Measurements from ENCODE around the gene PLCB1.
"Not testable (repeated sequence)": the region's sequence is repeated elsewhere in the genome, so short reads cannot be mapped to it uniquely, and the experiment has no call there.

Gene PLCB1

DNA sequence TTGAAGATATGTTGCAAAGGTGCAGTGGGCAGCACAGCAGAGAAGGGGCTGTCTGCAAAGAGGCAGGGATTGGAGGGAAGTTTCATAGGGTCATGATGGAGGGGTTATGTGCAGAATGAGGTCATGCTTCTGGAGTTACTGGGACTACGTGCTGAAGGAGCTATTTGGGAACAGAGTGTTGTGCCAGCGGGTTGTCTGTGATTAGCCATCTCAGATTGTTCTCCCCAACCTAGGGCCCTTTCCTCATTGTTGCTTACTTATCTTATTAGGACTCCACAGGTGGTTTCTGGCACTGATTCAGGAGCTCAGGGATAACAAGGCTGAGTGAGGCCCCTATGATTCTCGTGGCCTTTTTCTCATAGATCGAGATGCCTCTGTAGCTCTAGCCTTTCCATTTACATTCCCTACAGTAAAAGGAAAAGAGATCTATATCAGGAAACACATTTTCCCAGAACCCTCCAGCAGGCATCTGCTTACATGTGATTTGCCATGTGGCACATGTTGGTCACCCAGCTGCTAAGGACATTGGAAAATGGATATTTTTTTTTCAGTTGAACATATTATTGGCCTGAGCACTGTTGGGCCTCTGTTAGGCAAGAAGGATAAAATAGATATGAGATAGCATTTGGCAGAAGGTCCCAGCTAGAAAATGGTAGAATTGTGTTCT, 507.2 kb downstream of the PLCB1 start:
- DNase-seq = no peak

DNA sequence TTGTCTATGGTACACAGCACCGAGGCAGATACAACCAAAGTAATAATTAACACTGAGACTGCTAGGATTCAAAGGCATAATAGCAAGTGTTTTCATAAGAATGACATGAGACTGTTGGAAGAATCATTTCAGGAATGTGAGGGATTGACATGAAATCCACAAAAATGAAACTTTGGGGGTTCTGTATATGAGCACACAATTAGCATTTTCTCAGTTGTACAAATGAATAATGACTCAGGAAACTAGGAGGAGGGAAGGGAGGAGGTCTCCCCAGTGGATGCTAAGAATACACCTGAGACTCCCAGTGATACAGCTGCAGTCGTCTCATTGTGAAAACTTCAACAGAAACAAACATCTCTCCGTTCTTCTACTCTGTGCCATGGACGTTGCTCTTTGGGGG, 508.4 kb downstream of the PLCB1 start:
- no peak for DNase-seq

DNA sequence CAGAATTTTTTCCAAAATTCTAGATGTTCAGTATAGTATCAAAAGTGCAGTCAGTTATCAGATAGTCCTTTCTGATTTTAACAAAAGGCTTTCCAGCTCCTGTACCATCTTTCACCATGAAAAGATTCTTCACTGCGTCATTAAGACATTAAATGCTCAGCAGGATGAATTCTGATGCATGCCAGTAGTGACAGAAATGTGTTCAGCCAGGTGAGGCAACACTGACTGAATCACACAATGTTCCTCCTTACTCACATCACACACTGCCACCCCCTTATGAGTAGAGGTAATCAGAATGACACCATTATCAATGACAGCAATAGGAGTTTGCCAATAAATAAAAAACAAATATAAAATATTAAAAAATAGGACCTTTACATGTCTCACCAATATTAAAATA, 510.2 kb downstream of the PLCB1 start:
- no peak for DNase-seq

DNA sequence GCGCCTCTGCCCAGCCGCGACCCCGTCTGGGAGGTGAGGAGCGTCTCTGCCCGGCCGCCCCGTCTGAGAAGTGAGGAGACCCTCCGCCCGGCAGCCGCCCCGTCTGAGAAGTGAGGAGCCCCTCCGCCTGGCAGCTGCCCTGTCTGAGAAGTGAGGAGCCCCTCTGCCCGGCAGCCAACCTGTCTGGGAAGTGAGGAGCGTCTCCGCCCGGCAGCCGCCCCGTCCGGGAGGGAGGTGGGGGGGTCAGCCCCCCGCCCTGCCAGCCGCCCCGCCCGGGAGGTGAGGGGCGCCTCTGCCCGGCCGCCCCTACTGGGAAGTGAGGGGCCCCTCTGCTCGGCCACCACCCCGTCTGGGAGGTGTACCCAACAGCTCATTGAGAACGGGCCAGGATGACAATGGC, 512.4 kb downstream of the PLCB1 start:
- DNase-seq = not testable (repeated sequence)

DNA sequence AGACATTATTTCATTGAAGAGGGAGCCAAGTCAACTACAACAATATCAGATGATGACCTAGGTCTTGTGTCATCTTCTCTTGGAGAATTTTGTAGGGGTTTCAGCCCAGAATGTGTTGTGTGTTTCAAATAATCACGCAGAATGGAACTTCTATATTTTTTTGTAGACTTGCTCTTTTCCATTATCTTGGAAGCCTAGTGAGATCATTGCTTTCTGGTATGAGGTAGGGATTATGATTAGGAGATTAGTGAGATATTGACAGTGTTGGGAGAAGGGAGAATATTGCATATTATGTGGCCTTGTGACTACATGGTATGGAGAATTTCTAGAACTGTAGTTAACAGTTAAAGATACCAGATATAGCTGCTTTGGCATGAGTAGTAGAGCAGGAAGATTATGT, 513.3 kb downstream of the PLCB1 start:
- no peak for DNase-seq

DNA sequence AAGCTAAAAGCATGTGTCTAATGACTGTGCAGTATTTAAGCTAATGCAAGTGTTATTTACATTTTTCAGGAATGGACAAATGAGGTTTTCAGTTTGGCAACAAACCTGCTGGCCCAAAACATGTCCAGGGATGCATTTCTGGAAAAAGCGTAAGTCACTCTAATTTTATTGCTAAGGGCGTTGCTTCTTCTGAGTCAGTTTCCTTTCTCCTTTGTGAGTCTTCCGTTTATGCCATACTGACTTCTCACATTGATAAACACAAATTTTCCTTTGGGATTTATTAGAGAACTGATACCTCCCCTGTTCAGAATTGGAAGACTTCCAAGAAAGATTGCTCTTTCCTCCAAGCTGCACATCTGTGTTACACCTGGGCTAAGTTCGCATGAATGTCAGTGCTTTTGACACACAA, 514.0 kb downstream of the PLCB1 start:
- DNase-seq = no peak

DNA sequence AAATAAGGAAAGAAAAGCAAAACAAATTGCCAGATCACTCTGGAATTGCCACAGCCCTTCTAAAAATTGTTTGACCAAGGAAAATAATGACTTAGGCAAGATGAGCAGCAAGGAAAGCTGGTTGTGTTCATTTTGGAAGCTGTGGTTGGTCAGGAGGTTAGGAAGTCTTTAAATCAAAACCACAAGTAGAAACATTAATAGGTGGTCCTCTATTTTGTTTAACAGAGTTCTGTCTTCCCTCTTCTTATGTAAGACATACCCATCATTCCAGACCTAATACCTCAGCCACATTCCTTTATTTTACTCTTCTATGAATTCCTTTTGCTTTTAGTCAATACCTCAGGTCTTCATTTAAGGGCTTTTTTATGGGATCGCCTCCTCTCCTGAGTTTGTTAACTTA, 514.6 kb downstream of the PLCB1 start:
- no peak for DNase-seq

DNA sequence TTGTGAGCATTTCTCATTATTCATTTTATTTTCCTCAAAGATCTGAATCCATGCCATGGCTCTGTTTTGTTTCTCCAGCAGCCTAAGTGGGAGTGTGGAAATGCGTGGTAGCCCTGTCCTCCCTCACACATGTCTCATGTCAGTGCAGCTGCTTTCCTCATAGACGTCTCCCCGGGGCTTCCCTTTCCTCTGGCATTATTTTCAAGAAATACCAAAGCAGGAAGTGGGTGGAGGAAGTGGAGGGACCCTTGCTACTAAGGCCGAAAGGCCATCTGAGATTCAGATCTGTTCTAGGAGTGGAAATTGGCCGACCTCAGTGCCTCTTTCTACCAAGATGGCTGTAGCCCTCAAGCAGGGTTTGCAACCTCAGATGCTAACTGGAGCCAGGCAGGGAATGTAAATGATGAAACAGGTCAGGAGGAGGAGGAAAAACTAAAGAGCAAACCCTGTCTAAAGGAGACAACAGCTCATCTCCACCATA, 515.9 kb downstream of the PLCB1 start:
- no peak for DNase-seq

DNA sequence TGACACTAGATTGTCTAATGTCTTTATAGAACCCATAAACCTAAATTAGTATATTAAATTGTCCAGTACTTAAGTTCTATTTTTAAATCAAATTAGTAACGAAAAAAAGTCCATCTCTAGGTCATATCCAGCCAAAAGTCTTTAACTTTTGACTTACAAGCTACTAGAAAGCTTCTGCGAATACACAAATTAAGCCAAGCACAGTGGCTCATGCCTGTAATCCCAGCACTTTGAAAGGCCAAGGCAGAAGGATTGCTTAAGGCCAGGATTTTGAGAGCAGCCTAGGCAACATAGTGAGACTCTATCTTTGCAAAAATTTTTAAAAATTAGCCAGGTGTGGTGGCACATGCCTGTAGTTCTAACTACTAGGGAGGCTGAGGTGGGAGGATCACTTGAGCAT, 516.4 kb downstream of the PLCB1 start:
- no peak for DNase-seq

DNA sequence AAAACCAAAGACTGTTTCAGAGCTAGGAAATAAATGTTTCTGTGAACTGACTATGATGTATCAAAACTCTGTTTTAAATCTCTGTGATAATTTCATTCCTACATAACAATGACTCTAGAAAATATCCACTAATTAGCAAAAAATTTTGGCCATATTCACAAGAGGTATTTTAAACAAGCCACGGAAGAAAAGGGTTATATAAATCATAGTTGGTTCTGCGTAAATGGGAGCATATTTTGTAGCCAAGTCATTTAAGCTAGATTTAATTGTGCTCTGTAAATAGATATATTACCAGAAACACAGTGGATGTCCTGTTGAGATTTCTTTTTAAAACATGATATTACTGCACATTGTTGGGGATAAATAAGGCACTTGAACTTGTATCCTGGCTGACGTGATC, 520.3 kb downstream of the PLCB1 start:
- DNase-seq = no peak

DNA sequence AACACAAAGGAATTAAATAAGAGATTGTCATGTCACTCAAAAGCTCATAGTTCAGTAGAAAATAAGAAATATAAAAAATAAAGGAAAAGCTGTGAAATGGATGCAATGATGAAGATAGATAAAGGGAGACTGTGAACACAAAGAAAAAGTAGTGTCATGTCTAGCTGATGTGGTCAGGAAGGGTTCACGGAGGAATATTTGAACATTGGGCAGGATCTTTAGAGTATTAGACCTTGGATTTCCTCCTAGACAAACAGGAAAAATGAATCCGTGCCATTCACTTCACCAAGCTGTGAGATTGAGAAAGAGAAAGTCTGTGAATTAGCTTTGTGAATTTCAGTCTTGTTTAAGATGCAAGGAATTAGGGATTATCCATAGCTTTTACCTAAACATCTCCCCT, 522.4 kb downstream of the PLCB1 start:
- DNase-seq = no peak

DNA sequence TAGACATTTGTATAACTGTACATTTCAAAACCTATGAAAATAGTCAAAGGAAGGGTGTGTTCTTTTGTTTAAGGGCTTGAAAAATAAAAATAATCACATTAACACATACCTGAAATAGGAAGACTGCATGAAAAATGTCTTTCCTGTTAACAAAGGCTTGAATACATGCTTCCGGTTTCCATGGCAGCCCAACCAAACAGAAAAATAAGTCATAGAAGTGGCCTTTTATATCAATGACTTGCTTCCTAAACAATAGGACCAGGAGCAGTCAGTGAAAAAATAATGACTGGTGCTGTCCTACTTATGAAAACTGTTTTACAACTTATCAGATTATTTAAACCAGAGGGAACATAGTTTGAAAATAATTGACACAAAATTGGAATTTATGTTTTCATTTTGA, 524.3 kb downstream of the PLCB1 start:
- no peak for DNase-seq

DNA sequence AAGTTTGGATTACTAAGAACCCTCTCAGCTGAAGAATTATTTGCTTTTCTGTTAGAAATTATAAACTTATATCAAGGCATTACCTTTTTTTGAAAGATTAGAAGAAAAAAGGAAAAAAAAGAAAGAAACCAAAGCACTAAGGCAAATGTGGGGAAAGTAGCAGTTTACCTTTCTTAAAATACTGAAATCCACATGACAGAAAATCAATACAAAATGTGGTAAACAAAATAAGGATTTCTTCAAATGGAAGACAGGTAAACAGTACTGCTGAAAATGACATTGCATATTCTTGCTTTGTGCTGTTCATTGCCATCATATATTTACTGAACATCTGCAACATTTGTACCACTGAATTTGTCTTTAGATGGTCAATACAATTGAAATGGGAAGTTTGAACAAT, 525.6 kb downstream of the PLCB1 start:
- DNase-seq = no peak

DNA sequence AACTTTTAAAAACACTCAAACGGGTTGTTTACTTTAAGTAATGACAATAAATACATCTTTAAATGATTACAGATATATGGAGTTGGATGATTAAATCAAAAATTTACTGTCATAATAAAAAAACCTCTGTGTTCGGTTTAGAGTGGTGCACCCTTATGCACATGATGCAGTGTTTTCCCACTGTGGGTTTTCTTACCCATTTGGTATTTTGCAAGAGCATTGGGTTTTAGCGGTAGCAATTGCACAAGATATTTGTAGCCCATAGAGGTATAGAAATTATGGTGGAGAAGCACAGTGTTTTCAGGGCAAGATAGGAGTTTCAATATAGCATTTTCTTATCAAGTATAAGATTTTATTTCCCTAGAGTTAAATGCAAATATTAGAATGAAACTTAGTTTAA, 526.0 kb downstream of the PLCB1 start:
- DNase-seq = no peak

DNA sequence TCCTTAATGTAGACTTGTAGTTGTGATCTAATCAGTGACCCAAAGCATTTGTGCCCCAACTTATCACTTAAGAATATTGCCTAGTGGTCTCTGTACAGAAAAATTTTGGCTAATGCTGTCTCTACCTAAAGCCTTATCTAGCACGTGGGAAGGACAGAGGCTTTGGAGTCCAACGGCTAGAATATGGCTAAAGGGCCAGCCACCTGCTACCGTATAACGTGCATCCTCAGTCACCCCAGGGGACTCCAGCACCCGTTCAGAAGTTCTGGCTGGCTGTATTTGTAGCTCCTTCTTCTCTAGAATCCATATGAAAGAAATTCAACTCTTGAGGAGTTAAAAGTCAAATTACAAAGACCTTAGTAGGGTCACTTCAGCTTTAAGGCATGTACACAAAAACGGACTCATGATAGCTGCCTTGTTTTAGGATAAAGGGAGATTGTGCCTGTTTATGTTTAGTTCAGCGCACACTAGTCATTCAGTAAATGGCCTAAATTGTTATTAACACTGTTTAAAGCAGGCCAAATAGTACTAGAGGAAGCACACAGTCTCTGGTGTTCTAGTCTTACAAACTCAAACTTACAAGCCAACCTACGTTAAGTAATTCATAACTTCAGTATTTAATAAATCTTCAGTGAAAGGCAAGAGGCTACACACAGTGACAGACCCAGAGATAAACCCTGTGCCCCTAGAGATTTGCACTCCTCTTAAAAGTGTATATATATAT, 529.3 kb downstream of the PLCB1 start:
- no peak for DNase-seq

DNA sequence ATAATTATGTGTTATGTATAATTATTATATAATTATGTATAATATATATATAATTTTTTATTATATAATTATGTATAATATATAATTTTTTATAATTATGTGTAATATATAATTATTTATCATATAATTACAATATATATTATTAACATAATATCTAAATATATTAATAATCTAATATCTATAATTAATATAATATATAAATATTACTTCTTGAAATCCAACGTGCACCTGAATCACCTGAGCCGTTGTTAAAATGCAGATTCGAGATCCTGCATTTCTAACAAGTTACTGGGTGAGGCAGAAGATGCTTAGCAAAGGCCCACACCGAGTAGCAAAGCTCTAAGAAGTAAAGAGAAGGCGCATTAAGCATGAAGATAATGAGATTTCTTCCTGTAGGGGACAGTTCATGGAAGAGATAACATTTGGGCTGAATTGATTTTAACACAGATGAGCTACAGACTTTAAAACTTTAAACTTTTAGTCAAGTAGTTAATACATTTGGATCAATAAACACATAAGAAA, 530.4 kb downstream of the PLCB1 start:
- DNase-seq = no peak

DNA sequence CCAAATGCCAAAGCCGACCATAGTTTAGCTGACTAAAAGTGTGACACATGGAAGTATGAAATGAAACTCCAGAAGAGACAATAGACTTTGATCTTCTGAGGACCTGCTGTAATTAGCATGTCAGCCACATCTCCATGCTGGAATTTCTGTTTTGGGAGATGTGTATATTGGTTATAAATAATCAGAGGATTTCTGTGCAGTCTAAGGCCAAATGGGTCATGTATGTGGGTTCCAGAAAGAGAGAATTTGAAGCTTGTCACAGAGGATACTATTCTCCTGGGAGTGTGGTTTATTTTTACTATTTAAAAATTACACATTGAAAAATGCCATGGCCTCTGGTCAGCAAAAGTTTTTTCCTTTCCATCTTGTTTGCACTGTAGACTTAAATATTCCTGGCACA, 531.4 kb downstream of the PLCB1 start:
- no peak for DNase-seq

DNA sequence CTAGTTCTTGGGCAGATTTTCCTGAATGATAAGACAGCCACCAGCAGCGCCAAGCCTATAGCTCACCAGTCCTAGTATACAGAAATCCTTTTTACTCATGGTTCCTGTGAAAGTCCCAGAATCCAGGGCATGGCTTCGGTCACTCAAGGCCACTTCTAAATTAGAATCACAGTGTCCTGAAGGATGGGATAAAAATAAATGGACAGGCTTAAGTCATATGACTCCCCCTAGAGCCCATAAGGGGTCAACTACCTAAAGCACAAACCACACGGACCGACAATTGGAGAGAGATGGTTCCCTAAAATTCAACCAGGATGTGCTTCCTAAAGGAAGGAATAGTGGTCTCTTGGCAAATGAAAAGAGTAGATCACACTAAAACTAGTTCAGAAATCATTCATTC, 532.7 kb downstream of the PLCB1 start:
- DNase-seq = no peak

DNA sequence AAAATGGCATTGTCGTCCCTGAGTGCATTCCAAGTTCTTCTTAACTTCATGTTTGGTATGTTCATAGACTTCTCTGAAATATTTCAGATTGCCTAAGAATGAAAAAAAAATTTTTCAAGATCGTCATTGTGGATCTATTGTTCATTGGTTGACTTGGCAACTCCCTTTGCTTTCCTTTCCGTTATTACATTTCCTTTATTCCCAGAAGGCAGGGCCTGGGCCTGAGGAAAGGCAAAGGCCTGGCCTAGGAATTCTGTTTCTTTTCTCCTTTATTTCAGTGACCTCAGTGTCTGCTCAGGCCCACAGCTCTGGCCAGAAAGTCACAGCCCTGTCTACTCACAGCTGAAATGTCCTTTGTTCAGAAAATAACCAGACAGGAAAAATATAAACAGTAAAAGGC, 535.2 kb downstream of the PLCB1 start:
- DNase-seq = no peak

DNA sequence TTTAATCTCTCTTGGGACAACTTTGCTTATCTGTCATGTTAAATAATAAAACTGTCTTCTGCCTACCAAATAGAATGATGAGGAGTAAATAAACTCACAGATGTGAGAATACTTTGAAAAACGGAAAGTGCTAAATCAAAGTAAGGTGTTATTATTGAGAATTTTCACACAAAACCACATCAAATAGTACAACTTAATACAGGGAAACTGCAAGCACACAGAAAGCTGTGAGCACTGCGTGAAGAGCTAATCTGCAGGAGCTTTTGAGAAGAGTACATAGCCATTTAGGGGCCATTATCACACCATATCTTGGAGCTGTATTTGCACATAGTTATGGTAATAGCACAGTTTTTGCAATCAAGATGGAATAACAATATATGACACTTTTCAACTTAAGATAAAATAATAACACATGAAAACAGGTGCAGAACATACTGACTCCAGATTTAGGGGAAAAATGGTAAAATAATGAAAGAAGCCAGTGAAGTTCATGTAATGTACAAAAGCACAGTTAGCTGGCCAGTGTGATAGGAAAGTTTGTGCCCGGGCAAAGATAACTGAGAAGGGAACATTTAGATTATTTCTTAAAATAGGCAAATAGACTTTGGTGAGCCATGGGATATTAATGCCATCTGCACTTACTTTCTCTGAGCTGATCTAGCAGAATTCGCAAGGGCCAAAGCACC, 538.3 kb downstream of the PLCB1 start:
- DNase-seq = no peak

DNA sequence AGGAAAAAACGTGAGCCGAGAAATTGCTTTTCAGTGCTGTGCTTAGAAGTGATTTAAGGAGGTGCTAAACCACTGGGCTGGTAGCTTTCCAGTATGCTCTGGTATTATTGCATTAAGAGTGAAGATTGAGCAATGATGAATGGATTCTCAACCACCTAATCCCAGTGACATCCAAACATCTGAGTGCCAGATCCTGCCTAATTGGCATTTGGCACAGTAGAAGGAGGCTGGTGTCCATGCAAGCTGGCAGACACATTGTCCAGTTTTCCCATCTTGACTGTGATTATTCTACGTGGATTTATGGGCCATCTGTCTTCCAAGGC, 538.8 kb downstream of the PLCB1 start:
- DNase-seq = no peak

DNA sequence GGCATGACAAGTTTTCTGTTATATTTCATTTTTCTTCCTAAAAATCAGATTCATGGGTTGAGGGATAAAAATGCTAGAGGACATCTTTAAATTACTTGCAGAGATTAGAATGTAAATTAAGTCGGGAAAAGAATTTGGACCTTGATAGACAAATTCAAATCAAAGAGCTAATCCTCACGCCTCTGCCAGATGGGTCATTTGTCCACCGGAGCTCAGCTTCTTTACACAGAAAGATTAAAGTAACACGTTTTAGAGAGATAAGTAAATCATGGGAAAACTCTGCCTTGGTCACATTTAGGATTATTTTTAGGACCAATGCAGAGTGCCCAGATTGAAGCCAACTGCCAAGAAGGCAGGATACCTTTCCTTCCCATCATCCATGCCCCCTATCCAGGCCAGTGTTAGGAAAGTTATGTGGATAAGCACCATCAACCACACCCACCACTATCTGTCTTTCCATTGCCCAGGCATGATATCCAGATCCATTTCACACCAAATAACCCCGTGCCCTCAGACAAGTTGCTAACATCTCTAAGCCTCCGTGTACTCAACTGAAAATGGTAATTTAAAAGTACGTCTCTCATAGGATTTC, 539.4 kb downstream of the PLCB1 start:
- DNase-seq = no peak

DNA sequence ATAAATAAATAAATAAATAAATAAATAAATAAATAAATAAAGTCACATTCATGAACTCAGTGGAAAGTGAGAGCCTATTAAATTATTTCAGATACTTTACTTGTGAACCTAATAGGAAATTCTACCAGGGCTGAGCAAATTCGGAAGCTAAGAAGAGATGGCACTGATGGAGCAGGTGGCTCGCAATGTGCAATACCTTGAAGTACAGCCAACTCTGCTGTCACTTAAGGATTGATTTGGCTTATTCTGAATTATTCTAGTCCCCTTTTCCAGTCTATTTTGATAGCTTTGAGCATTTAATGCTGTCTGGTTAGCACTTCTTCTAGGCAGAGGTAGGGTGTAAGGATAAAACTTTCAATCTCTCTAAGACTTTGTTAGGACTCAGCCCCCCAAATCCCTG, 541.0 kb downstream of the PLCB1 start:
- DNase-seq = no peak

DNA sequence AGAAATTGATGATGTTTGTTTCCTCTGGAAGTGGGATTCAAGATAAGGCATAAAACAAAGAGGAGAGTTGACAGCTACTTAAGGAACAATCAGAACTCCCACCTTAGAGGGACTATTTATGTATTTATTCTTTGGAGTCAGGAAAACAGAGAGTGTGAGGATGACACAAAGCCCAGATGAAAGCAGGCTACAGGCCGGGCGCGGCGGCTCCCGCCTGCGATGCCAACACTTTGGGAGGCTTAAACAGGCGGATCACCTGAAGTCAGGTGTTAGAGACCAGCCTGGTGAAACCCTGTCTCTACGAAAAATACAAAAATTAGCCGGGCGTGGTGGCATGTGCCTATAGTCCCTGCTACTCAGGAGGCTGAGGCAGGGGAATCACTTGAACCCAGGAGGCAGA, 543.8 kb downstream of the PLCB1 start:
- no peak for DNase-seq
